ENCODE data around the gene CLEC4M.
"Not testable (repeated sequence)": the region's sequence is repeated elsewhere in the genome, so short reads cannot be mapped to it uniquely, and the experiment has no call there.

The CLEC4M gene

DNA sequence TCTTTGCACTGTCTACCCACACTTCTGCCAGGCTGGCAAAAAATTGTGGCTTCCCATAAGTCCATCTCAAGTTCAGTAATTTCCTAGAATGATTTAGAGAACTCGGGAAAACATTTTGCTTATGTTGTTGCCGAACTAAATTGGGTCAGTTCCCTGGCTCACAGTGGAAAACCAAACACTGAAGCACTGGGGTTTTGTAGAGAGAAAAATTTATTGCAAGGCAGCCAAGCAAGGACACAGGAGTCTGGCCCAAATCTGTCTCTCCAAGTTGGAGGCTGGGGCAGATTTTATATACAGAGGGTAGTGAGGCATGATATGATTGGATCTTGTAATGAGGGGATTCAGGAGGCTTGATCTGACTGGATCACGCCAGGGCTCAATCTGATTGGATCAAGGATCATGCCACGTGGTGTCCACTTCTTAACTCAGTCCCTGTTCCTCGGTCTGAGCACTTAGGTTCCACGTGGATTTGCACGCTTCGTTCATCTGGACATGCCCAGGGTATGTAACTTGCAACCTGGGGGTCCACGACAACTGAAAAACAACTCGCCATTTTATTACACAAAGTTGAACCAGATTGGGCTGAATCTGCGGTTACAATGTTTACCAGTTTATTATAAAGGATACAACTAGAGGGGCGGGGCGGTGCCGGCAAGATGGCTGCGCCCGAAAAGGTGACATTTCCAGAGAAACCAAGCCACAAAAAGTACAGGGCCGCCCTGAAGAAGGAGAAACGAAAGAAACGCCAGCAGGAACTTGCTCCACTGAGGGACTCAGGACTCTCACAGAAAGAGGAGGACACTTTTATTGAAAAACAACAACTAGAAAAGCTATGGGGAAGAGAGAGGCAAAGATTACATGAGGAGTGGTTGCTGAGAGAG is 23.0 kb upstream of the CLEC4M start:
- in situ Hi-C loops (cut with HindIII; ENCODE audit: low sequenced_read_pairs), result no loop called here

- in situ Hi-C loops (cut with HindIII; ENCODE audit: low sequenced_read_pairs), result no loop called here
These were observed 22.4 kb upstream of the CLEC4M start for GRCh38 chr19:7740682-7741054.

GRCh38 chr19:7742575-7742974 is 20.5 kb upstream of the CLEC4M start:
- in situ Hi-C loops (cut with HindIII; ENCODE audit: low sequenced_read_pairs), result no loop called here

- in situ Hi-C loops (cut with HindIII; ENCODE audit: low sequenced_read_pairs), result no loop called here
These were observed 20.1 kb upstream of the CLEC4M start for GRCh38 chr19:7742991-7743390.

DNA sequence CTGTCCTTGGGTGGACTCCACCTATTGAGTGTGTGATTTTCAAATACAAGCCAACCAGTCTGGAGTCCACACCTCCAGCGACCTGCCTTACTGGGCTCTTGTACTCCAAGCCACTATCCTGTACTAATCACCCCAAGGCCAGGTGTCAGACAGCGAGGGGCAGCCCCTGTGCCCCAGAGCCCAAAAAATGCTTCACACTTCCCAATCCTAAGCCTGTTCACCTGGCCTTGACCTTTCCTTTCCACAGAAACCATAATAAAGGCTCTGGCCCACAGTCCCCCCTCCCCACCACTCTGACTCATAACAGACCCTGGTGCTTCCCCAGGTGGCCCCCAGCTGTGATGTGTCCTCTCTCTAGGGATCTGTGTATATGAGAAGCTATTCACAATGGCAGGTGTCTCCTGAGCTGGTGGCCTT is 19.6 kb upstream of the CLEC4M start:
- in situ Hi-C loops (cut with HindIII; ENCODE audit: low sequenced_read_pairs), result no loop called here

GRCh38 chr19:7744199-7744786 is 18.8 kb upstream of the CLEC4M start:
- in situ Hi-C loops (cut with HindIII; ENCODE audit: low sequenced_read_pairs), result no loop called here

DNA sequence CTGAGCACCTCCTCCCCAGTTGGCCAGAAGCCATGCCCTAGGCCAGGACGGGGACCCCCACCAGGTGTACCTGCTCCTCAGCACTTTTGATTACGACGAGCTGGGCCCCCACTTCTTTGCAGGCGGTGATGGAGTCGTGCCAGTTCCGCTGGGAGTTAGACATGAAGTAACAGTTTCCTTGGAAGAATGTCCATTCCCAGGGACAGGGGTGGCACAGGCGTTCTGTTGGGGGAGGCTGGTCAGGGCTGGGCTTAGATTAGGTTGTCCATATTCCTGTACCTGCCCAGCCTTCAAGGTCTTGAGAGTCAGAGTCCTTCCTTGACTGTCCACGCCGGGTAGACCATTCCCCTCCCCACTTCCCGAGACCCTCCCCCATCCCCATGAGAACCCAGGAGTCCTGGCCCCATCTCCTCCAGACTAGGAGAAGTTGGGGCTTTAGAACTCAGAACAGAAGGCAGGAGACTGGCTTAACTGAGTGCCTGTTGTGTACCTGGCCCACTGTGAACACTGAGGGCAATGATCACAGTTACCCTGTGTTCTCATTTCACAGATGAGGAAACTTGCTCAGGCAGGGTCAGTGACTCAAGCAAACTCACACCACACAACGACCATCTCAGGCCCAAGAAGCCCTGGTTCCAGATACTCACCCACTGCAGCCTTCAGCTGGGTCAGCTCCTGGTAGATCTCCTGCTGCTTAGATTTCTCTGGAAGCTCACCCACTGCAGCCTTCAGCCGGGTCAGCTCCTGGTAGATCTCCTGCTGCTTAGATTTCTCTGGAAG is 18.0 kb upstream of the CLEC4M start:
- in situ Hi-C loops (cut with HindIII; ENCODE audit: low sequenced_read_pairs), result no loop called here

DNA sequence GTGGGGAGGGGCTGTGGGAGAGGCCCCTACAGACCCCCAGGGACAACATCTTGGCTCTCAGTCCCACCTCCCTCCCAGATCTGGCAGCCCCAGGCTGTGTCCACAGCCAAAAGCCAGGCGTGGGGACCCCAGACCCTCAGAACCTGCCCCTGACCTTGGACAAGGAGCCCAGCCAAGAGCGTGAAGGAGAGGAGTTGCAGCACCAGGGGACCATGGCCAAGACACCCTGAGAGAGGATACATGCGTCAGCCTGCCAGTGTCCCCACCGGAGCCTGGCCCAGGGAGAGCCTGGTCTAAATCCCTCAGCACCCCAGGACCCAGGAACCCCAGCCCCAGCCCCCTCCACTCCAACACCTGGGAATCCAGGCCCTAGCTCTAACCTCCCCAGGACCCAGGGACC is 16.7 kb upstream of the CLEC4M start:
- in situ Hi-C loops (cut with HindIII; ENCODE audit: low sequenced_read_pairs), result not testable (repeated sequence)

- in situ Hi-C loops (cut with HindIII; ENCODE audit: low sequenced_read_pairs), result no loop called here
These were observed 15.8 kb upstream of the CLEC4M start, which contains the start of gene CD209 for GRCh38 chr19:7746903-7747884. CD209 (minus strand) TSS chr19:7747534; CDS start chr19:7747511, 23 bp downstream.

DNA sequence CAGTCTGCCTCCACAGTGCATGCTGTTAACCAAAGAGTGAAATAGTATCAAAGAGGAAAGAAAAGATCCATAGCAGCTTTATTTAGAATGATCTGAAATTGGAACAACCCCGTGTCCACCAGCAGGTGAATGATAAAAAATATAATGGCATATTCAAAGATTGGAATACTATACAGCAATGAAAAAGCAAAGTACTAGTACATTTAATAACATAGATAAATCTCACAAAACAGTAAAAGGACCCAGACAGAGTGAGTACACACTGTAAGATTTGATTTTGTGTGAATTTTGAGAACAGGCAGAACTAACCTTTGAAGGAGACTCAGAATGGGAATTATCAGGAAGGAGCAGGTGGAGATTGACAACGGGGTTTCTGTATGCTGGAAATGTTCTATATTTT is 14.9 kb upstream of the CLEC4M start:
- in situ Hi-C loops (cut with HindIII; ENCODE audit: low sequenced_read_pairs), result no loop called here

DNA sequence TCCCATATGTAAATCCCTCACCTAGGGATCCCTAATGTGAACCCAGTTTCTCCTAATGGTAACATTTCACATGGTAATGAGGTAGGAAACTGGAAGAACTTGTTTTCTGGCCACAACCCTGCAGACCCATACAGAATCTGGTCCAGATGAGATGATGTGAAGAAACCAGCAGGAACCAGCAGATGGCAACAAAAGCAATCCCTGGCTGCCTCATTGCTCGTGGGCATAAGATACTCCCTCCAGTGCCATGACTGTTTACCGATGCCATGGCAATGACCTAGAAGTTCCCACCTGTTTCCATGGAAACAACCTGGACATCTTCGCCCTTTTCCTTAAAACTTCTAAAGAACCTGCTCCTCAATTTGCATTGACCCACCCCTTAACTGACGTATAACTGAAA is 14.3 kb upstream of the CLEC4M start:
- in situ Hi-C loops (cut with HindIII; ENCODE audit: low sequenced_read_pairs), result no loop called here

DNA sequence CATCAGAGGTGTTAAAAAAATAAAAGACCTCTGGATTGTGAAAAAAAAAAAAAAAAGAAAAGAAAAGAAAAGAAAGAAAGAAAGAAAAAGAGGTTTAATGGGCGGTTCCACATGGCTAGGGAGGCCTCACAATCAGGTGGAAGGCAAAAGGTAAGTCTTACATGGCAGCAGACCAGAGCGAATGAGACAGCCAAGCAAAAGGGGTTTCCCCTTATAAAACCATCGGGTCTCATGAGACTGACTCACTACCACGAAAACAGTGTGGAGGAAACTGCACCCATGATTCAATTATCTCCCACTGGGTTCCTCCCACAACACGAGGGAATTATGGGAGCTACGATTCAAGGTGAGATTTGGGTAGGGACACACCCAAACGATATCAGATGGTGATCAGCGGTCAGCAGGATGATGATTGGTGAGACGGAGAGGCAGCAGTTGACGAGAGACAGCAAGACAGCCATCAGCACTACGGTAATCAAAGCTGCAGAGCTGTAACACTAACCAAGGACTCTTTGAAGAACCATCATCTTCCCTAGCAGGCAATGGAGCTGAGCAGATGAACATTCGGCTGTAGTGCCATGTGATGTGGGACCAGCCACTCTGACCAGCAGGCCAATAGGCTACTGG is 11.8 kb upstream of the CLEC4M start:
- in situ Hi-C loops (cut with HindIII; ENCODE audit: low sequenced_read_pairs), result no loop called here

DNA sequence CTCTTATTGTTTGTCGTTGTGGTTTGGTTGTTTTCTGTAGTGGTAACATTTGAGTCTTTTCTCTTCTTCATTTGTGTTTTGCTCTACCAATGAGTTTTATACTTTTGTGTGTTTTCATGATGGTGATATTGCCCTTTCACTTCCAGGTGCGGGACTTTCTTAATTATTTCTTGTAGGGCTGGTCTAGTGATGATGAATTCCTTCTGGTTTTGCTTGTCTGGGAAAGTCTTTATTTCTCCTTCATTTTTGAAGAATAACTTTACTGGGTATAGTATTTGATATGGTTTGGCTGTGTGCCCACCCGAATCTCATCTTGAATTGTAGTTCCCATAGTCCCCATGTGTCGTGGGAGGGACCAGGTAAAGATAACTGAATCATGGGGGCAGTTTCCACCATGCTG is 6.8 kb upstream of the CLEC4M start:
- in situ Hi-C loops (cut with HindIII; ENCODE audit: low sequenced_read_pairs), result no loop called here

DNA sequence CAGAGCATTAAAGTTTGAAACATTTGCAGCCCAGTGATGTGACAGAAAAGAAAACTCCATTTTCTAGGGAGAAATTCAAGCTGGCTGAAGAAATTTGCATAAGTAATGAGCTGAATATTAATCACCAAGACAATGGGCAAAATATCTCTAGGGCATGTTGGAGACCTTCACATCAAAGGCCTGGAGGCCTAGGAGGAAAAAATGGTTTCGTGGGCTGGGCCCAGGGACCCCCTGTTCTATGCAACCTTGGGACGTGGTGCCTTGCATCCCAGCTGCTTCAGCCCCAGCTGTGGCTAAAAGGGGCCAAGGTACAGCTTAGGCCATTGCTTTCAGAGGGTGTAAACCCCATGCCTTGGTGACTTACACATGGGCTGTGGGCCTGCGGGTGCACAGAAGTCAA is 5.7 kb upstream of the CLEC4M start:
- in situ Hi-C loops (cut with HindIII; ENCODE audit: low sequenced_read_pairs), result no loop called here

DNA sequence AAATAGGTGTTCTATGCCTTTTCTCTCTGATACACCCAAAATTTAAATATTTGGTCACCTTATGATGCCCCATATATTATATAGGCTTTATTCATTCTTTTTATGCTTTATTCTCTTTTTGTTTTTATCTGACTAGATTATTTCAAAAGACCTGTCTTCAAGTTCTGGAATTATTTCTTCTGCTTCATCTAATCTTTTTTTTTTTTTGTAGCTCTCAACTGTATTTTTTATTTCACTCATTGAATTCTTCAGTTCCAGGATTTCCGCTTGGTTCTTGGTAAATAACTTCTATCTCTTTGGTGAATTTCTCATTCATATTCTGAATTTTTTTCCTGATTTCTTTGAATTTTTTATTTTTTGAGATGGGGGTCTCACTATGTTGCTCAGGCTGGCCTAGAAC is 3.9 kb upstream of the CLEC4M start:
- in situ Hi-C loops (cut with HindIII; ENCODE audit: low sequenced_read_pairs), result no loop called here

DNA sequence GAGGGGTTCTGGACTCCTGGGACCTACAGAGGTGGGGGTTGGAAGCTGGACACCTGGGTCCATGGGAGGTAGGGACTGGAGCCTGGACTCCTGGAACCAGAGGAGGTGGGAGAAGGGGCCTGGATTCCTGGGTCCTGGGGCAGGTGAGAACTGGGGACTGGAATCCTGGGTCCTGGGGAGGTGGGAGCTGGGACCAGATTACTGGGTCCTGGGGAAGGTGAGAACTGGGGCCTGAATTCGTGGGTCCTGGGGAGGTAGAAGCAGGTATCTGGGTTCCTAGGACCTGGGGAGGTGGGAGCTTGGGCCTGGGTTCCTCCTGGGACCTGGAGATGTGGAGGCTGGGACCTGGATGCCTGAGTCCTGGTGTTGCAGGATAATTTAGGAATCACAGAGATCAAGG is 653 bp downstream of the CLEC4M start:
- in situ Hi-C loops (cut with HindIII; ENCODE audit: low sequenced_read_pairs), result no loop called here

DNA sequence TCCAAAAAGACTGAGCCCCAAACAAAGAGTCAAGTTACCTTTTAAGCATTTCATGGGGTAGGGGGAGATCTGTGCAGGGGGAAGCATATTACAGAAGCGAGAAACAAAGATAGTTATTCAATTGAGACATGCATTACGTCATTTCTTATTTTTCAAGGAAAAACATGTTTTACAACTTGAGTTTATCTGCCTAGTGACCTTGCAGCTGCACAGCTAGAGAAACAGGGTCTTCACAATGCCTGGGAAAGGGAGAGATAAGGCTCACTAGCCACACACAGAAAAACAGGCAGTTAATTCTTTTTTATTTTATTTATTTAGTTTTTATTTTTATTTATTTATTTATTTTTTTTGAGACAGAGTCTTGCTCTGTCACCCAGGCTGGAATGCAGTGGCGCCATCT is 1.1 kb downstream of the CLEC4M start:
- in situ Hi-C loops (cut with HindIII; ENCODE audit: low sequenced_read_pairs), result not testable (repeated sequence)

DNA sequence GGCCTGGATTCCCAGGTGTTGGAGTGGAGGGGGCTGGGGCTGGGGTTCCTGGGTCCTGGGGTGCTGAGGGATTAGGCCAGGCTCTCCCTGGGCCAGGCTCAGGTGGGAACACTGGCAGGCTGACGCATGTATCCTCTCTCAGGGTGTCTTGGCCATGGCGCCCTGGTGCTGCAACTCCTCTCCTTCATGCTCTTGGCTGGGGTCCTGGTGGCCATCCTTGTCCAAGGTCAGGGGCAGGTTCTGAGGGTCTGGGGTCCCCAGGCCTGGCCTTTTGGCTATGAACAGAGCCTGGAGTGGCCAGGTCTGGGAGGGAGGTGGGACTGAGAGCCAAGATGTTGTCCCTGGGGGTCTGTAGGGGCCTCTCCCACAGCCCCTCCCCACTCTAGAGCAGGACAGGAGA is 2.0 kb downstream of the CLEC4M start:
- in situ Hi-C loops (cut with HindIII; ENCODE audit: low sequenced_read_pairs), result not testable (repeated sequence)

DNA sequence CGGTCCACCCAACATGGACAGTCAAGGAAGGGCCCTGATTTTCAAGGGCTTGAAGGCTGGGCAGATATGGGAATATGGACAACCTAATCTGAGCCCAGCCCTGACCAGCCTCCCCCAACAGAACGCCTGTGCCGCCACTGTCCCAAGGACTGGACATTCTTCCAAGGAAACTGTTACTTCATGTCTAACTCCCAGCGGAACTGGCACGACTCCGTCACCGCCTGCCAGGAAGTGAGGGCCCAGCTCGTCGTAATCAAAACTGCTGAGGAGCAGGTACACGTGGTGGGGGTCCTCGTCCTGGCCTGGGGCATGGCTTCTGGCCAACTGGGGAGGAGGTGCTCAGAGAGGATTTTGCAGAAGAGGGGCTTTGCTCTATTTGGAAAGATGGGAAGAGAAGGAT is 3.5 kb downstream of the CLEC4M start:
- in situ Hi-C loops (cut with HindIII; ENCODE audit: low sequenced_read_pairs), result no loop called here

DNA sequence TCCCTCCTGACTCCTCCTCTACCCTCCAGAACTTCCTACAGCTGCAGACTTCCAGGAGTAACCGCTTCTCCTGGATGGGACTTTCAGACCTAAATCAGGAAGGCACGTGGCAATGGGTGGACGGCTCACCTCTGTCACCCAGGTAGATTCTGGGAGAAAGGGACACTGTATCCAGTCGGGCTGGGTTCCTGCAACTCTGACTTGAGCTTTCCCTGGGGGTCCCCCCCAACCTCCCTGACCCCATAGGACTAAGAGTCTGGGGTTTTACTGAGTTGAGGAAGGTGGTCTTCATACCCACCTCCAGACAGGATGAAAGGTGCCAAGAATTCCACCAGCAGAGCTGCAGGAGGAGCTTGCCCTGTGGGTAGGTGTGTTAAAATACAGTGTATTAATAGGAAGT is 4.4 kb downstream of the CLEC4M start:
- in situ Hi-C loops (cut with HindIII; ENCODE audit: low sequenced_read_pairs), result no loop called here
